CD4-positive, CD25-positive, alpha-beta regulatory T cell (primary cell): ENCODE results near the gene LGALS3BP. TPM values are rescaled to one million over a fixed set of nuclear protein-coding genes. Genes with fewer than 3 reads are reported as not detected.

Experiments used
- ATAC-seq, 2 donors: fragments of 150-1000 bp; cut with Tn5 transposase; one replicate each; pipeline ENCODE4 v1.10.0; 2021; ENCODE audit warnings: low read depth in 2 of 2, moderate number of reproducible peaks in 2 of 2, moderate library complexity in 1 of 2
- DNase-seq, 3 donors: peaks; one replicate each; pipeline versions ENCODE4 v3.0.0 to v3.0.0-alpha.2; 2012 to 2022; ENCODE audit warnings: mixed read lengths in 1 of 3
- H3K27ac ChIP-seq: one replicate; pipeline ENCODE4 v1.7.0; 2013; ENCODE audit warnings: mild to moderate bottlenecking, low read length; ENCODE audit not compliant: insufficient read depth, poor library complexity, severe bottlenecking
- H3K27me3 ChIP-seq: one replicate; pipeline ENCODE4 v1.7.0; 2013; ENCODE audit warnings: low read length; ENCODE audit not compliant: control insufficient read depth, insufficient read depth
- H3K36me3 ChIP-seq: one replicate; pipeline ENCODE4 v1.7.0; 2013; ENCODE audit warnings: mild to moderate bottlenecking, low read length, moderate library complexity; ENCODE audit not compliant: control insufficient read depth, insufficient read depth
- H3K4me1 ChIP-seq: 2 replicates; pipeline ENCODE4 v1.7.0; 2013; ENCODE audit warnings: mild to moderate bottlenecking, low read length; ENCODE audit not compliant: insufficient read depth, control insufficient read depth, poor library complexity, severe bottlenecking
- H3K4me3 ChIP-seq: one replicate; pipeline ENCODE4 v1.7.0; 2013; ENCODE audit warnings: low read depth, mild to moderate bottlenecking, low read length, moderate library complexity
- H3K9me3 ChIP-seq, 2 experiments: 1 replicate in 1 of 2; 2 replicates in 1 of 2; pipeline ENCODE4 v1.7.0; 2013; ENCODE audit warnings: low read length in 2 of 2, mild to moderate bottlenecking in 1 of 2, moderate library complexity in 1 of 2; ENCODE audit not compliant: control insufficient read depth in 2 of 2
- H3K27ac Mint-ChIP-seq, 3 donors: one replicate each; pipeline ENCODE4 v1.8.0; 2020 to 2022; ENCODE audit warnings: mild to moderate bottlenecking in 3 of 3, mixed read lengths in 3 of 3, moderate library complexity in 2 of 3
- H3K27me3 Mint-ChIP-seq: one replicate; pipeline ENCODE4 v1.8.0; 2022; ENCODE audit warnings: mild to moderate bottlenecking, mixed read lengths
- H3K36me3 Mint-ChIP-seq: one replicate; pipeline ENCODE4 v1.8.0; 2020; ENCODE audit warnings: mixed read lengths
- H3K4me1 Mint-ChIP-seq, 4 donors: one replicate each; pipeline ENCODE4 v1.8.0; 2020 to 2022; ENCODE audit warnings: mixed read lengths in 4 of 4, mild to moderate bottlenecking in 1 of 4
- H3K4me3 Mint-ChIP-seq, 4 donors: one replicate each; pipeline ENCODE4 v1.8.0; 2020 to 2022; ENCODE audit warnings: mild to moderate bottlenecking in 4 of 4, mixed read lengths in 4 of 4, moderate library complexity in 3 of 4
- H3K9me3 Mint-ChIP-seq, 7 donors: one replicate each; pipeline ENCODE4 v1.8.0; 2020 to 2022; ENCODE audit warnings: mixed read lengths in 7 of 7, mild to moderate bottlenecking in 3 of 7, moderate library complexity in 2 of 7
- polyA plus RNA-seq, 4 donors: library from polyadenylated mRNA; unstranded; fragments of 300-500 nt; fragmentation: Illumina TruSeq; gene quantifications; one replicate each; pipeline ENCODE4 v1.2.3, GENCODE V29; 2021
- total RNA-seq: library from RNA; stranded (reverse); gene quantifications from one replicate; pipeline ENCODE4 v1.2.3, GENCODE V29; 2022

The LGALS3BP gene
- total and polyA plus RNA-seq, 5 donors from 2014 or later = 23.4 to 43.5 (median 27.2) TPM

- H3K27me3 Mint-ChIP-seq = peaks cover 8% of the 10 kb centered on the region
These were observed 8.4 kb upstream of the LGALS3BP start for GRCh38 chr17:78988152-78988551.

GRCh38 chr17:78986649-78987328, 7.1 kb upstream of the LGALS3BP start:
- peak in 1 of 2 donors; percentile 12 for ATAC-seq
- peaks cover 8% of the 10 kb centered on the region for H3K4me1 ChIP-seq
- H3K4me3 ChIP-seq = peak overlapping the region; percentile 39
- H3K4me3 Mint-ChIP-seq = peak overlapping the region; percentile 45 to 82 (median 66)
- peaks cover 11% of the 10 kb centered on the region for H3K36me3 ChIP-seq
- H3K27me3 Mint-ChIP-seq = peaks cover 8% of the 10 kb centered on the region
- H3K9me3 ChIP-seq = no peaks in the 10 kb centered on the region
- H3K27me3 ChIP-seq = no peaks in the 10 kb centered on the region
- no peak overlapping the region for H3K27ac ChIP-seq
- peaks cover 0 to 4% (median 0%) of the 10 kb centered on the region in 7 donors for H3K9me3 Mint-ChIP-seq
- peak overlapping the region in 1 of 3 donors; percentile 60 for H3K27ac Mint-ChIP-seq
- peaks cover 12 to 17% (median 14%) of the 10 kb centered on the region in 4 donors for H3K4me1 Mint-ChIP-seq
- H3K36me3 Mint-ChIP-seq = no peaks in the 10 kb centered on the region
- DNase-seq = no peak

More at GRCh38 chr17:78988152-78988551, 8.4 kb upstream of the LGALS3BP start:
- Histone ChIP-seq H3K27ac (no peak overlapping the region), H3K36me3 (peaks cover 22% of the 10 kb centered on the region), H3K4me3 (no peak overlapping the region), H3K4me1 (peaks cover 8% of the 10 kb centered on the region), H3K9me3 (no peaks in the 10 kb centered on the region), H3K27me3 (no peaks in the 10 kb centered on the region)
- H3K36me3 Mint-ChIP-seq = peaks cover 4% of the 10 kb centered on the region
- H3K4me3 Mint-ChIP-seq = no peak overlapping the region
- no peak for DNase-seq
- H3K27ac Mint-ChIP-seq = no peak overlapping the region
- no peak for ATAC-seq
- H3K4me1 Mint-ChIP-seq = peaks cover 12 to 21% (median 17%) of the 10 kb centered on the region in 4 donors
- peaks cover 0 to 4% (median 0%) of the 10 kb centered on the region in 7 donors for H3K9me3 Mint-ChIP-seq

- ATAC-seq (peak; percentile 55 to 73), DNase-seq (peak in 1 of 3 donors; percentile 61)
- H3K36me3 ChIP-seq = peaks cover 9% of the 10 kb centered on the region
- H3K27me3 ChIP-seq = no peaks in the 10 kb centered on the region
- H3K4me1 ChIP-seq = peaks cover 8% of the 10 kb centered on the region
- peaks cover 12 to 17% (median 14%) of the 10 kb centered on the region in 4 donors for H3K4me1 Mint-ChIP-seq
- no peak overlapping the region for H3K27ac ChIP-seq
- peaks cover 0 to 4% (median 0%) of the 10 kb centered on the region in 7 donors for H3K9me3 Mint-ChIP-seq
- H3K4me3 Mint-ChIP-seq = peak overlapping the region; percentile 4 to 82 (median 56)
- H3K9me3 ChIP-seq = no peaks in the 10 kb centered on the region
- H3K4me3 ChIP-seq = peak overlapping the region; percentile 35
- peak overlapping the region in 1 of 3 donors; percentile 60 for H3K27ac Mint-ChIP-seq
- H3K36me3 Mint-ChIP-seq = no peaks in the 10 kb centered on the region
- peaks cover 8% of the 10 kb centered on the region for H3K27me3 Mint-ChIP-seq
These were observed 6.4 kb upstream of the LGALS3BP start for GRCh38 chr17:78986048-78986648.

GRCh38 chr17:78985395-78985794, 5.7 kb upstream of the LGALS3BP start:
- H3K36me3 Mint-ChIP-seq = no peaks in the 10 kb centered on the region
- no peak overlapping the region for H3K4me3 Mint-ChIP-seq
- no peaks in the 10 kb centered on the region for H3K27me3 ChIP-seq
- peaks cover 12 to 17% (median 14%) of the 10 kb centered on the region in 4 donors for H3K4me1 Mint-ChIP-seq
- H3K9me3 Mint-ChIP-seq = peaks cover 0 to 4% (median 0%) of the 10 kb centered on the region in 7 donors
- H3K27ac ChIP-seq = no peak overlapping the region
- H3K4me1 ChIP-seq = peaks cover 8% of the 10 kb centered on the region
- ATAC-seq = no peak
- DNase-seq = no peak
- H3K27me3 Mint-ChIP-seq = peaks cover 6% of the 10 kb centered on the region
- H3K27ac Mint-ChIP-seq = no peak overlapping the region
- H3K36me3 ChIP-seq = peaks cover 3% of the 10 kb centered on the region
- H3K9me3 ChIP-seq = no peaks in the 10 kb centered on the region
- no peak overlapping the region for H3K4me3 ChIP-seq

- Histone ChIP-seq H3K27me3 (no peaks in the 10 kb centered on the region), H3K27ac (no peak overlapping the region), H3K9me3 (no peaks in the 10 kb centered on the region), H3K4me1 (peaks cover 7% of the 10 kb centered on the region), H3K36me3 (no peaks in the 10 kb centered on the region), H3K4me3 (no peak overlapping the region)
- no peak for DNase-seq
- Mint-ChIP-seq H3K27me3 (peaks cover 4% of the 10 kb centered on the region), H3K27ac (no peak overlapping the region), H3K4me3 (no peak overlapping the region), H3K9me3 (peaks cover 0 to 2% (median 0%) of the 10 kb centered on the region in 7 donors), H3K36me3 (no peaks in the 10 kb centered on the region), H3K4me1 (peaks cover 5 to 16% (median 6%) of the 10 kb centered on the region in 4 donors)
- no peak for ATAC-seq
These were observed 1.5 kb upstream of the LGALS3BP start for GRCh38 chr17:78981010-78981888.

GRCh38 chr17:78980624-78980972, 875 bp upstream of the LGALS3BP start:
- Mint-ChIP-seq H3K4me3 (no peak overlapping the region), H3K4me1 (peaks cover 0 to 10% (median 0%) of the 10 kb centered on the region in 4 donors), H3K36me3 (no peaks in the 10 kb centered on the region), H3K27me3 (no peaks in the 10 kb centered on the region), H3K27ac (no peak overlapping the region), H3K9me3 (peaks cover 0 to 2% (median 0%) of the 10 kb centered on the region in 7 donors)
- H3K27ac ChIP-seq = no peak overlapping the region
- DNase-seq (no peak), ATAC-seq (no peak)
- H3K27me3 ChIP-seq = no peaks in the 10 kb centered on the region
- no peak overlapping the region for H3K4me3 ChIP-seq
- H3K36me3 ChIP-seq = no peaks in the 10 kb centered on the region
- H3K4me1 ChIP-seq = peaks cover 7% of the 10 kb centered on the region
- no peaks in the 10 kb centered on the region for H3K9me3 ChIP-seq
